ENCODE data around the gene EPM2A. TPM values are rescaled to one million over a fixed set of nuclear protein-coding genes. Genes with fewer than 3 reads are reported as not detected.

Gene EPM2A
- total RNA-seq, 1 experiment from 2014 or later = 2.5 TPM

DNA sequence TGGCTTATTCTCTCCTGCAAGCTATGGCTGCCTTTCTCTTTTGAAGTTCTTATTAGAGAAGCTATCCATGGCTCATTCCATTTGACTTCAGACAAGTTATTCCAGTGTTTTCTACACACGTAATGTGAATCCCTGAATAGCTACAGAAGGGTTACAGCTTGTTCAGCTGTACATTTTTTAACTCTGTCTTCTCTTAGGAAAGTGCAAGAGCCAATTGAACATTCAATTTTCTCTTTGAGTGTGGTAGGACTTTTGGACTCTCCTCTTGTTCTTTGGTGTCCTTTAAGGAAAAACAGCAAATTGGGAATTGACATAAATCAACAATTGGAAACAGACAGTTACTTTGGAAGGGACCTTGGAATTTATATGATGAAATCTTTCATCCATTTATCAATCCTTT, 125.8 kb downstream of the EPM2A start:
- BruUV-seq (replicated peaks) = no TSS peak
- CTCF ChIA-PET = no interaction called here

DNA sequence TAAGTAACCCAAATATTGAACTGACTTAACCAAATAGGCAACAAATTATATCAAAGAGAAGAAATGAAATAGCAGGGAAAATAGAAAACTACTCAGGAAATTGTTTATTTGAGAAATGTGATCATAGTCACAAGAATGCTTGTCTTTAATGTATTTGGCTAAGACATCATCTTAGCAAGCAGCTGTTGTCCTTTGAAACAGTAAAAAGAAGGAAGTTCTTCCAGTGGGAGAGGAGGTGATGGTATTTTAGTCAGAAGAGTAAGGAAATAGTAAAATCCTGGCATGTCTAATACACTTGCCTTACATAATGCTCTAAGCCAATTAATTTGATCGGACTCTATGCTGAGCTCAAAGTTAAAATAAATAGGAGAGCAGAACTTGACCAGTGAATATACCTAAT, 126.5 kb downstream of the EPM2A start:
- H3K36me3 Mint-ChIP-seq (ENCODE audit: insufficient read depth, unreplicated experiment) = no peaks in the 10 kb centered on the region
- CTCF ChIA-PET = no interaction called here
- no peak overlapping the region for H3K4me3 Mint-ChIP-seq (ENCODE audit: low read depth, unreplicated experiment)

More for the DNA sequence above, 125.8 kb downstream of the EPM2A start:
- H3K4me3 Mint-ChIP-seq (ENCODE audit: low read depth, unreplicated experiment) = no peak overlapping the region
- intact Hi-C loops (cut with micrococcal nuclease; ENCODE audit: unreplicated experiment) = no loop called here
- no peaks in the 10 kb centered on the region for H3K36me3 Mint-ChIP-seq (ENCODE audit: insufficient read depth, unreplicated experiment)
- TF ChIP-seq, protein P1, sequence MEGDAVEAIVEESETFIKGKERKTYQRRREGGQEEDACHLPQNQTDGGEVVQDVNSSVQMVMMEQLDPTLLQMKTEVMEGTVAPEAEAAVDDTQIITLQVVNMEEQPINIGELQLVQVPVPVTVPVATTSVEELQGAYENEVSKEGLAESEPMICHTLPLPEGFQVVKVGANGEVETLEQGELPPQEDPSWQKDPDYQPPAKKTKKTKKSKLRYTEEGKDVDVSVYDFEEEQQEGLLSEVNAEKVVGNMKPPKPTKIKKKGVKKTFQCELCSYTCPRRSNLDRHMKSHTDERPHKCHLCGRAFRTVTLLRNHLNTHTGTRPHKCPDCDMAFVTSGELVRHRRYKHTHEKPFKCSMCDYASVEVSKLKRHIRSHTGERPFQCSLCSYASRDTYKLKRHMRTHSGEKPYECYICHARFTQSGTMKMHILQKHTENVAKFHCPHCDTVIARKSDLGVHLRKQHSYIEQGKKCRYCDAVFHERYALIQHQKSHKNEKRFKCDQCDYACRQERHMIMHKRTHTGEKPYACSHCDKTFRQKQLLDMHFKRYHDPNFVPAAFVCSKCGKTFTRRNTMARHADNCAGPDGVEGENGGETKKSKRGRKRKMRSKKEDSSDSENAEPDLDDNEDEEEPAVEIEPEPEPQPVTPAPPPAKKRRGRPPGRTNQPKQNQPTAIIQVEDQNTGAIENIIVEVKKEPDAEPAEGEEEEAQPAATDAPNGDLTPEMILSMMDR (IDR thresholded peaks at IDR 0.05; ENCODE audit: unreplicated experiment) = no peak
- peaks cover 3% of the 10 kb centered on the region for H3K9me3 Mint-ChIP-seq (ENCODE audit: low read depth, unreplicated experiment)
- no peaks in the 10 kb centered on the region for H3K4me1 Mint-ChIP-seq (ENCODE audit: low read depth, unreplicated experiment)
- no peaks in the 10 kb centered on the region for H3K27me3 Mint-ChIP-seq (ENCODE audit: unreplicated experiment)
- H3K27ac Mint-ChIP-seq (ENCODE audit: unreplicated experiment) = no peak overlapping the region
- no peak for DNase-seq

DNA sequence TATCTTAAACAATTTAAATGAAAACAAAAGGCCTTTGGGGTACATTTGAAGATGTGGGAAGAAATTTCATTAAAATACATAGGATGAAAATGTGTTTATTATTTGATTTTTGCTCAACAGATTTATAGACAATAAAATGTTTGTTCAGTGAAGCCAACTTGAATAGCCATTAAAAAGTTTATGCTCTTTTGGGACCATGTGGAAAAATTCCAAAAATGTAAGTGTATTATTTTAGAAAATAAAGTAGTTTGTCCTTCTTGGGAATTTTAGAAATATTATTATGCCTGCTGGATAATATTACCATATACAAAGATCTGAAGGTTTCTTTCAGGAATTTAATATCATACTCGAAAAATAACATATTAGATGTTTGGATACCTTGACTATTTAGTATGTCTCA, 131.3 kb downstream of the EPM2A start:
- DNase-seq = no peak
- TF ChIP-seq, protein P1 (IDR thresholded peaks at IDR 0.05; ENCODE audit: unreplicated experiment) = no peak
- H3K9me3 Mint-ChIP-seq (ENCODE audit: low read depth, unreplicated experiment) = no peaks in the 10 kb centered on the region
- intact Hi-C loops (cut with micrococcal nuclease; ENCODE audit: unreplicated experiment) = no loop called here
- no peak overlapping the region for H3K4me3 Mint-ChIP-seq (ENCODE audit: low read depth, unreplicated experiment)
- no TSS peak for BruUV-seq (replicated peaks)
- no peaks in the 10 kb centered on the region for H3K36me3 Mint-ChIP-seq (ENCODE audit: insufficient read depth, unreplicated experiment)
- no peaks in the 10 kb centered on the region for H3K27me3 Mint-ChIP-seq (ENCODE audit: unreplicated experiment)
- no peak overlapping the region for H3K27ac Mint-ChIP-seq (ENCODE audit: unreplicated experiment)
- CTCF ChIA-PET = no interaction called here
- H3K4me1 Mint-ChIP-seq (ENCODE audit: low read depth, unreplicated experiment) = no peaks in the 10 kb centered on the region

More for the DNA sequence above, 126.5 kb downstream of the EPM2A start:
- Mint-ChIP-seq H3K27ac (ENCODE audit: unreplicated experiment) (no peak overlapping the region), H3K4me1 (ENCODE audit: low read depth, unreplicated experiment) (no peaks in the 10 kb centered on the region), H3K27me3 (ENCODE audit: unreplicated experiment) (no peaks in the 10 kb centered on the region), H3K9me3 (ENCODE audit: low read depth, unreplicated experiment) (no peaks in the 10 kb centered on the region)
- no TSS peak for BruUV-seq (replicated peaks)
- DNase-seq = no peak
- intact Hi-C loops (cut with micrococcal nuclease; ENCODE audit: unreplicated experiment) = no loop called here
- TF ChIP-seq, protein P1 (IDR thresholded peaks at IDR 0.05; ENCODE audit: unreplicated experiment) = no peak

DNA sequence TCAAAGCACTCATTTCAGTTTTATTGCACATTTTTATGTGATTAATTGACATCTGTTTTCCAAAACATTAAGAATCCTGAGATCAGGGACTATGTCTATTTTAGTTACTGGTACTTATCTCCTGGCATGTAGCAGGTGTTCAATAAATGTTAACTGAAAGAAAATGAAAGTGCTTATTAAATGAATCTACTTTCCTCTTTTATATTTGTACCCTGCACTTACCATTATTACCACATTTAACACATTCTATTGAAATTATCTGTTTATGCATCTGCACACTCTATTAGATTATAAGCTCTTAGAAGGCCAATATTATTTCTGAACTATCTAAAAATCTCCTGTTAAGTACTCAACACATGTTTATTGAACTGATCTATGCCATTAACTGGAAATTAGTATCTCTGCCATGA, 131.9 kb downstream of the EPM2A start:
- Mint-ChIP-seq H3K36me3 (ENCODE audit: insufficient read depth, unreplicated experiment) (no peaks in the 10 kb centered on the region), H3K9me3 (ENCODE audit: low read depth, unreplicated experiment) (no peaks in the 10 kb centered on the region), H3K4me3 (ENCODE audit: low read depth, unreplicated experiment) (no peak overlapping the region), H3K27ac (ENCODE audit: unreplicated experiment) (no peak overlapping the region), H3K27me3 (ENCODE audit: unreplicated experiment) (no peaks in the 10 kb centered on the region), H3K4me1 (ENCODE audit: low read depth, unreplicated experiment) (no peaks in the 10 kb centered on the region)
- TF ChIP-seq, protein P1 (IDR thresholded peaks at IDR 0.05; ENCODE audit: unreplicated experiment) = no peak
- CTCF ChIA-PET = no interaction called here
- DNase-seq = no peak
- intact Hi-C loops (cut with micrococcal nuclease; ENCODE audit: unreplicated experiment) = no loop called here
- no TSS peak for BruUV-seq (replicated peaks)
